ENCODE results near the gene ARHGAP29. TPM values are rescaled to one million over a fixed set of nuclear protein-coding genes. Genes with fewer than 3 reads are reported as not detected.

ARHGAP29 gene
- polyA plus RNA-seq, 3 donors, result 0.69 to 0.98 (median 0.81) TPM

- peaks cover 8 to 33% (median 14%) of the 10 kb centered on the region in 3 donors for H3K27me3 Mint-ChIP-seq (ENCODE audit: low read depth in 3 of 3)
- Histone ChIP-seq H3K36me3 (replicated peaks in 1 of 2; ENCODE audit: control insufficient read depth in 1 of 2, insufficient read depth in 2 of 2, low read length in 2 of 2) (no peaks in the 10 kb centered on the region), H3K4me3 (replicated peaks in 1 of 3; ENCODE audit: low read depth in 2 of 3, low read length in 3 of 3) (no peak overlapping the region), H4K20me1 (ENCODE audit: insufficient read depth, low read length) (no peaks in the 10 kb centered on the region), H3K27me3 (ENCODE audit: control insufficient read depth in 2 of 2, insufficient read depth in 2 of 2, low read length in 2 of 2) (peaks cover 29 to 60% of the 10 kb centered on the region in 2 donors), H3K9ac (ENCODE audit: insufficient read depth, low read length, poor library complexity, severe bottlenecking) (no peak overlapping the region), H2AFZ (ENCODE audit: insufficient read depth, low read depth, low read length, poor library complexity, severe bottlenecking) (no peak overlapping the region), H3K27ac (ENCODE audit: low read depth in 1 of 2, low read length in 2 of 2) (no peak overlapping the region), H3K4me2 (replicated peaks; ENCODE audit: extremely low read depth, low read length, poor library complexity, severe bottlenecking) (no peak overlapping the region), H3K9me3 (replicated peaks in 1 of 2; ENCODE audit: control insufficient read depth in 1 of 2, insufficient read depth in 1 of 2, low read length in 2 of 2) (no peaks in the 10 kb centered on the region), H3K4me1 (ENCODE audit: control insufficient read depth in 1 of 2, insufficient read depth in 2 of 2, low read length in 2 of 2) (no peaks in the 10 kb centered on the region), H3K79me2 (ENCODE audit: insufficient read depth, low read length) (no peaks in the 10 kb centered on the region)
- intact Hi-C loops (cut with micrococcal nuclease), result no loop called here
- H3K4me1 Mint-ChIP-seq, result no peaks in the 10 kb centered on the region
- no peaks in the 10 kb centered on the region for H3K36me3 Mint-ChIP-seq
- DNase-seq, result no peak
- no CpG with 5 or more reads among the region's 2 CpGs for WGBS (ENCODE audit: insufficient coverage)
- TF ChIP-seq CTCF (IDR thresholded peaks at IDR 0.05), result no peak
- H3K27ac Mint-ChIP-seq, result no peak overlapping the region
- no peak overlapping the region for H3K4me3 Mint-ChIP-seq
- H3K9me3 Mint-ChIP-seq, result peaks cover 0 to 1% (median 0%) of the 10 kb centered on the region in 7 donors
Observed at GRCh38 chr1:94225845-94226244, 11.5 kb downstream of the ARHGAP29 start.

- H3K4me3 Mint-ChIP-seq, result peak overlapping the region in 1 of 2 donors; percentile 11
- H3K36me3 Mint-ChIP-seq, result no peaks in the 10 kb centered on the region
- H2AFZ ChIP-seq (ENCODE audit: insufficient read depth, low read depth, low read length, poor library complexity, severe bottlenecking), result no peak overlapping the region
- H3K4me2 ChIP-seq (replicated peaks; ENCODE audit: extremely low read depth, low read length, poor library complexity, severe bottlenecking), result no peak overlapping the region
- no CpG with 5 or more reads among the region's 2 CpGs for WGBS (ENCODE audit: insufficient coverage)
- H3K9me3 Mint-ChIP-seq, result no peaks in the 10 kb centered on the region
- H3K27me3 Mint-ChIP-seq (ENCODE audit: low read depth in 3 of 3), result peaks cover 13 to 34% (median 17%) of the 10 kb centered on the region in 3 donors
- no peak overlapping the region for H3K27ac Mint-ChIP-seq
- DNase-seq, result no peak
- H3K9ac ChIP-seq (ENCODE audit: insufficient read depth, low read length, poor library complexity, severe bottlenecking), result no peak overlapping the region
- no peaks in the 10 kb centered on the region for H3K9me3 ChIP-seq (replicated peaks in 1 of 2; ENCODE audit: control insufficient read depth in 1 of 2, insufficient read depth in 1 of 2, low read length in 2 of 2)
- peaks cover 8 to 30% of the 10 kb centered on the region in 2 donors for H3K27me3 ChIP-seq (ENCODE audit: control insufficient read depth in 2 of 2, insufficient read depth in 2 of 2, low read length in 2 of 2)
- H3K27ac ChIP-seq (ENCODE audit: low read depth in 1 of 2, low read length in 2 of 2), result no peak overlapping the region
- TF ChIP-seq CTCF (IDR thresholded peaks at IDR 0.05), result no peak
- no peaks in the 10 kb centered on the region for H3K4me1 ChIP-seq (ENCODE audit: control insufficient read depth in 1 of 2, insufficient read depth in 2 of 2, low read length in 2 of 2)
- H3K4me1 Mint-ChIP-seq, result peaks cover 5% of the 10 kb centered on the region
- no peaks in the 10 kb centered on the region for H3K79me2 ChIP-seq (ENCODE audit: insufficient read depth, low read length)
- intact Hi-C loops (cut with micrococcal nuclease), result no loop called here
- H3K4me3 ChIP-seq (replicated peaks in 1 of 3; ENCODE audit: low read depth in 2 of 3, low read length in 3 of 3), result no peak overlapping the region
- H4K20me1 ChIP-seq (ENCODE audit: insufficient read depth, low read length), result no peaks in the 10 kb centered on the region
- H3K36me3 ChIP-seq (replicated peaks in 1 of 2; ENCODE audit: control insufficient read depth in 1 of 2, insufficient read depth in 2 of 2, low read length in 2 of 2), result no peaks in the 10 kb centered on the region
Observed at GRCh38 chr1:94218332-94218731, 19.1 kb downstream of the ARHGAP29 start.

Data from CD14-positive monocyte (primary cell).